NCI-H187 treated with DMSO at 0.1 percent for 48 hours (cell line): ENCODE data around the gene VEGFA.
"Not testable (repeated sequence)": the region's sequence is repeated elsewhere in the genome, so short reads cannot be mapped to it uniquely, and the experiment has no call there.

ENCODE experiments used
- DNase-seq: peaks from one replicate; lab custom pipeline; 2025; lab: John Stamatoyannopoulos, UW

The VEGFA gene

GRCh38 chr6:43803055-43803782 lies 33.2 kb downstream of the VEGFA start:
- no peak for DNase-seq

GRCh38 chr6:43803783-43804549 lies 34.0 kb downstream of the VEGFA start:
- DNase-seq: no peak

- no peak for DNase-seq
These were observed 34.7 kb downstream of the VEGFA start for GRCh38 chr6:43804550-43805223.

GRCh38 chr6:43805699-43806042 lies 35.7 kb downstream of the VEGFA start:
- no peak for DNase-seq

- no peak for DNase-seq
These were observed 36.2 kb downstream of the VEGFA start for GRCh38 chr6:43806043-43806757.

- DNase-seq: no peak
These were observed 36.8 kb downstream of the VEGFA start for GRCh38 chr6:43806758-43807227.

- no peak for DNase-seq
These were observed 37.4 kb downstream of the VEGFA start for GRCh38 chr6:43807228-43808061.

- no peak for DNase-seq
These were observed 38.4 kb downstream of the VEGFA start for GRCh38 chr6:43808412-43808811.

GRCh38 chr6:43809417-43810305 lies 39.6 kb downstream of the VEGFA start:
- DNase-seq: no peak

- no peak for DNase-seq
These were observed 41.1 kb downstream of the VEGFA start for GRCh38 chr6:43810965-43811732.

- no peak for DNase-seq
These were observed 41.7 kb downstream of the VEGFA start for GRCh38 chr6:43811733-43812099.

- DNase-seq: no peak
These were observed 43.0 kb downstream of the VEGFA start for GRCh38 chr6:43812850-43813578.

- no peak for DNase-seq
These were observed 44.1 kb downstream of the VEGFA start for GRCh38 chr6:43814111-43814510.

GRCh38 chr6:43814865-43815264 lies 44.9 kb downstream of the VEGFA start:
- DNase-seq: no peak

GRCh38 chr6:43817192-43817591 lies 47.2 kb downstream of the VEGFA start:
- DNase-seq: no peak

- not testable (repeated sequence) for DNase-seq
These were observed 49.0 kb downstream of the VEGFA start for GRCh38 chr6:43818973-43819372.

- no peak for DNase-seq
These were observed 49.9 kb downstream of the VEGFA start for GRCh38 chr6:43819958-43820357.

GRCh38 chr6:43820486-43820885 lies 50.5 kb downstream of the VEGFA start:
- DNase-seq: no peak
